Measurements from ENCODE around the gene S1PR1. TPM values are rescaled to one million over a fixed set of nuclear protein-coding genes. Genes with fewer than 3 reads are reported as not detected.

Gene S1PR1
- total RNA-seq, 1 donor from 2014 or later, result 73.0 TPM

Other genes with a start within 250 kb of the S1PR1 start
- 33.5 and 40.0 TPM in 2 replicates for gene DPH5, start 211.2 kb upstream of the S1PR1 start, total RNA-seq

Measured in activated T-helper 2 cell treated with anti-CD3 and anti-CD28 coated beads, Interferon-gamma antibody, Interleukin-2, Interleukin-4, amounts not matched to agents 10 μg/mL and 5 μg/mL and 100 μg/mL, durations not matched to agents 14 hours and 24 hours and 36 hours (primary cell).